NCI-H2107 (cell line): ENCODE data around the gene GLRX2.
"Not testable (repeated sequence)": the region's sequence is repeated elsewhere in the genome, so short reads cannot be mapped to it uniquely, and the experiment has no call there.

Experiments
- DNase-seq: peaks from one replicate; lab custom pipeline; 2025; lab: John Stamatoyannopoulos, UW

GLRX2 gene

DNA sequence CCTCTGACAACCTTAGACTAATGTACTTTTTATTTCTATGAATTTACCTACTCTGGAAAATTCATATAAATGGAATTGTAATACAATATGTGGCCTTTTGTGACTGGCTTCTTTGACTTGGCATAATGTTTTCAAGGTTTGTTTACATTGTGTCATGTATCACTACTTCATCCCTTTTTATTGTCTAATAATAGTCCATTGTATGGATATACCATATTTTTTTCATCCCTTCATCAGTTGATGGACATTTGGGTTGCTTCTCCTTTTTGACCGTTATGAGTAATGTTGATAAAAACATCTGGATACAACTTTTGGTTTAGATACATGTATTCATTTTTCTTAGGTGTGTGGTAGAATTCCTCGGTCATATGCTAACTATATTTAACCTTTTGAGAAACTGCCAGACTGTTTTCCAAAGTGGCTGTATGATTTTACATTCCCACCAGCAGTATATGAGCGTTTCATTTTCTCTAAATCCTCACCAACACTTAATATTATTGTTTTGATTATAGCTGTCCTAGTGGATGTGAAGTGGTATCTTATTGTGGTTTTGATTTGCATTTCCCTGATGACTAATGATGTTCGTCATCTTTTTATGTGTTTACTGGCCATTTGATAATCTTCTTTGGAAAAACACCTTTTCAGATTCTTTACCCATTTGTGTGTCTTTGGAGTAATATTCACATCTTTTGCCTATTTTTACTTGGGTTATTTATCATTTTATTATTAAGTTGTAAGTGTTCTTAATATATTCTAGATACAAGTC, 42.3 kb downstream of the GLRX2 start:
- no peak for DNase-seq

DNA sequence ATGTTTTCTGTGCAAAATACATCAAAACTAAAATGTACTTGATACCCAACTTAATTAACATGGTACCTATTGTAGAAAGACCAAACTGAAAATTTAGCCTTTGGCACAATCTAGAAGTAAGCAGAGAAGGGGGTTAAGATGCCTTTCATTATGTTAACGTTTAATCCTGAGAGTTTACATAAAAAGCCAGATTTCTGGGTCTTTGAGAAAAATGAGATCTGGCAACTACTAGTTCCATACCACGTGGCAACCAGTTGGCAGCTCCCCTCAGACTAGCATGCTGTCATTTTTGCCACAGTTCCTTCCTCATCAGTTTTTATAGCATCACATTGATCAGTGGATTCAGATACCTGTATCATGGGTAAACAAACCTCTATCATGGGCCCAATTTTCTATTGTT, 44.3 kb downstream of the GLRX2 start:
- no peak for DNase-seq

DNA sequence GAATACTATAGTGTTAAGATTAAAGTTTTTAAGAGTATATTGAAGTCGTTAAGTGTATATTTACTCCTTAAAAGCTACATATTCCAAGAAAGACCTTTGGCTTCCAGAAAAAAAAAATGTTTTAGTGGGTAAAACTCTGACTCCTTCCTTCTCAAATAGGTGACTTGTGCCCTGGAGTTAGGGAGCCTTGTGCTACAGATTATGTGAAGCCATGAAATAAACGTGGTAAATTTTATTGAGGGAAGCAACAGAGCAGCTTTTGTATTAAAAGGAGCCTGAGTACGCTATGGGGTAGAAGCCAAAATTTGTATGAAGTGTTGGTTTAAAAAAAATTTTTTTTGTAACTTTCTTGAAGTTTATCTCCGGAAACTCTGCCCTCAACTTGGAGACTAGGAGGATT, 44.8 kb downstream of the GLRX2 start:
- no peak for DNase-seq

DNA sequence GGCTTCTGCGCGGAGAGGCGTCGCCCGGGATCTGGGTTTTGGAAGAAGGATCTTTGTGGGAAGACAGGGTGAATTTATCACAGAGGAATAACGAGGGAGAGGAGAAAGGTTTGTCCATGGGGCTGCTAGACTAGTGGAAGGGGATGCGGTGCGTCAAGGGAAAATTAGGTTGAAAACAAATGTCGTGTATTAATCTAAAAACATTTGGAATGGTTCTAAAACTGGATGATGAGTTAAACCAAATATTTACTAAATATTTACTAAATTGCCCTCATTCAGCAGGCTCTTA, 45.2 kb downstream of the GLRX2 start:
- DNase-seq: no peak

DNA sequence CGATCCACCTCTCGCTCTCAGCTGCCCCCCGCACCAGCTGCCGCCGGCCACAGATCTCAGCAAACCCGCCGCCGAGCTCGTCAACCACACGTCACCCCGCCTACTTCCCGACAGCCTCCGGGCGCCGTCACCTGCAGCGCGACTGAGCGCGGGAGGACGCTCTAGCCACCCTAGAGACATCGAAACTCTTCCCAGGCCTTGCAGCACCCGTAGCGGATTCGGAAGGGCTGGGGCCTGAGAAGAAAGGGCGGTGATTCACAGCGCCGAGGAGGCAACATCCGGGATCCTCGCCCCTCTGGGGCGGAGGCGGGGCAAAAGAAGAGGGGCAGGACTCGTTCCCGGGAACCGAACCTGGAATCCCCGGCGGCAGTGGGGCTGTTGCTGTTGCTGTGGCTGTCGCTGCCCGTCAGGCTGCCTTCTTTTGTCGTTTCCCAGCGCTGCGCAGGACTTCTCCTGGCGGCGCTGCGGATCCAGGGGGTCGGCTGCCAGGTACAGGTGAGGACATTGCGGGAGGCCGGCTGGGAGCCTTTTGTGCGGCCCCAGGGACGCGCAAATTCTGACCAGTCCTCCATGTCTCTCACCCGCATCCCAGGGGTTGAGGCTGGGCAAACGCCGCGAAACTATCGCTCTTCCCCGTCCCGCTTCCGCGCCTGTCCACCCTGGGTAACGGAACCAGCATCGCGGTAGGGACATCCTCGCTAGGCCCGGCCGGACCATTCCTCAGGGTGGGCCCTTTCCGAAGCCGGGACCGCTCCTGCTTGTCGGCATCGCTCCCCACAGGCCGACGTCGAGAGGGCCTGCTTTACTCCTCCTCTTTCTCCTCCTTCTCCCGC, 45.7 kb downstream of the GLRX2 start, which contains the start of the genes RO60 and UCHL5:
TSS of gene RO60 (plus strand) at position 331 of the 833 bp plus-strand sequence. CDS start 9,443 bp downstream, outside the sequence.
TSS of gene UCHL5 (minus strand) at position 79 of the 833 bp plus-strand sequence. CDS start 100 bp downstream, outside the sequence.
- DNase-seq: peak; percentile 97

DNA sequence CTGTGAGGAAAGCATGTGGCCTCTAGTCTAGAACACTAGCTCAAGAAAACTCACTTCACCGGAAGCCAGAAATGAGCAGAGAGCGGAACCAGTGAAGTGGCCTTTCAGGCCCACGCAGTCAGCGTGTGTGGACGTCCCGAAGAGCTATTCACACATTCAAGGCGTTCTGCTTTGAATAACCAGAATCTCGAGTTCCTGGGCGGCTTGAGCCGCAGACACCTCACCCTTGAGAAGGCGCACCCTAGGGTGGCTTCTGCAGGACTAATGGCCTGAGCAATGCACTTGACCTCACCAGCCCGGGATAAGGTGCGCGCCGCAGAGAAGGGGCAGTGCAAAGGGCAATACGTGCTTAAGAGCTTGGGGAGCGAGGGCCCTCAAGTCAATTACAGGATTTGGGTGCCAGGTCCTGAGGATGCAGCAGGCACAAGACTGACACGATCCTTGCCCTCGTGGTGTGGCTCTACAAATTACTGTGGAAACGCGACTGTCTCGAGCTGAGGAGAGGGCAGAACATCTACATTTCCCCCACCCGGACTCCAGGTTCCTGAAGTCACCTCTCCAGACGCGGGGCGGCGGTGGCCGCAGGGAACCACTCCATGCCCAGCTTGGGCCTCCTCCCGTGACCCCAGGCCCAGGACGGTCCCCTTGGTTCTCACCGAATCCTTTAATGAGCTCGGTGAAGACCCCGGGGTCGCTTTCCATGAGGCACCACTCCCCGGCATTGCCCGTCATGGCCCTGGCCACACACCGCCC, 46.5 kb downstream of the GLRX2 start:
- peak; percentile 40 for DNase-seq

DNA sequence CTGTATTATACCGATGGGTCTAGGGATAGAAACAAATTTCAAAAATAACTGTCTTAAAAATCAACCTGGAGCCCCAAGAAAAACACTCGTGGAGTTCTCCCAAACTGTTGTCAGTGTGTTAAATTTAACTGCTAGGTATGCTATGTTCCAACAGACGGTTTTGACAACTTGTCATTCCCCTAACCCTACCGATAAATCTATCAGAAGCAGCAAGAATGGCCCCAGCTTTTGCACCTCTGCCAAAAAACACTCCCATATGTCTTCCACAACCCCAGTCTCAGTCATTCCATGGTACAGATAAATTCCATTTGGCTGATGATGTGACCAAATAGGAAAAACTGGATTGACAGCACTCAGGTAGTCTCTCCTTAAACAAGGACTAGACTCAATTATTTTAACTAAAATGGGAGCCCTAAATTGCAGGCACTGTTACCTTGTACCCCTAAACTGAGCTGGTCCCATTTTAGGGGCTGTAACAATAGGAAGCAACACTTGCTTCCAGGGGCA, 51.0 kb downstream of the GLRX2 start:
- DNase-seq: no peak

DNA sequence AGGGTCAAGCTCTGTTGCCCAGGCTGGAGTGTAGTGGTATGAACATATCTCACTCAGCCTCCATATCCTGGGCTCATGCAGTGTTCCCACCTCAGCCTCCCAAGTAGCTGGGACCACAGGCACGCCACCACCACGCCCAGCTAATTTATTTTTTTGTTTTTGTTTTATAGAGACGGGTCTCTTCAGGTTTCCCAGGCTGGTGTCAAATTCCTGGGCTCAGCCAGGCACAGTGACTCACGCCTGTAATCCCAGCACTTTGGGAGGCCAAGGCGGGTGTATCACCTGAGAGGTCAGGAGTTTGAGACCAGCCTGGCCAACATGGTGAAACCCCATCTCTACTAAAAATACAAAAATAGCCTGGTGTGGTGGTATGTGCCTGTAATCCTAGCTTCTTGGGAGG, 56.3 kb downstream of the GLRX2 start:
- not testable (repeated sequence) for DNase-seq
